Stimulated activated CD4-positive, alpha-beta T cell treated with anti-CD3 and anti-CD28 coated beads, TNF-alpha, amount 100 ng/mL, for 48 hours (primary cell): ENCODE results near the gene LMF1.

ENCODE experiments used
- DNase-seq, 3 donors: peaks; one replicate each; pipeline ENCODE4 v3.0.0-alpha.2; 2020; ENCODE audit warnings: low read depth in 3 of 3

LMF1 gene

DNA sequence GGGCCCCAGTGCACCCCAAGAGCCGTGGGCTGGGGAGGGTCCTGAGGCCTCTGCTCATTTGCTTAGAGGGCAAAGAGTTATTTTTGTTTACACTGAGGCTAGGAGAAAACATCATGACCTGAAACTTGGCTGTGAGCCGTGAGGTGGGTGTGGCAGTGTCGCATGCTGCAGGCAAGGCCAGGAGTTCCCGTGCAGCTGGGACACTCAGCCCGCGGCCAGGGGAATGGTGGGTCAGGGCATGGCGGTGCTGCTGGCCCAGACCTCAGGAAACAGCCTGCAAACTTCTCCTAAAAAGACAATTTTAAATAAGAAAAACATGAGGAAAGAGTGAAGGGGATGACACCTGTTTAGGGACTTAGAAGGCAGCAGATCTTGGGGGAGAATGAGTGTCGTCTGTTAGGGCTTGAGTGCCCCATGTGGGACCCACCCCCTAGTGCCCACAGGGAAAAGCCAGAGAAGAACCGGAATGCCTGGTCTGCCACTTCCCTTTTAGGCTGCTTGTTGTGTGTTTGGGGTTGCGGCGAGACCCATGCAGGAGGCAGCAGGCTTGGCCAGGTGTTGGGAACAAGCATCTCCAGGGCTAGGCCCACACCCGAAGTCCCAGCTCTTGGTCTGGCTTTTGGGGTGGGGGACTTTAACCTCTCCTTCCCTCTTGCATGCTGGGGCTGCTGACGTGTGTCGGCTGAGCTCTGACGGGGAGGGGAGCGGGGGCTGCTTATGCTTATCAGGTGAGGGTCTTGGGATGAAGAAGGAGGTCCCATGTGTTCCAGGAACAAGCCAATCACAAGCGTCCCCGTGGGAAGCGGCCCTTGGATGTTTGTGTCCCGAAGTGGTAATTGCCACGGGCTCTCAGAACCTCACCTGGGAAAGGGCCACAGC, 89.3 kb downstream of the LMF1 start:
- DNase-seq, result no peak

DNA sequence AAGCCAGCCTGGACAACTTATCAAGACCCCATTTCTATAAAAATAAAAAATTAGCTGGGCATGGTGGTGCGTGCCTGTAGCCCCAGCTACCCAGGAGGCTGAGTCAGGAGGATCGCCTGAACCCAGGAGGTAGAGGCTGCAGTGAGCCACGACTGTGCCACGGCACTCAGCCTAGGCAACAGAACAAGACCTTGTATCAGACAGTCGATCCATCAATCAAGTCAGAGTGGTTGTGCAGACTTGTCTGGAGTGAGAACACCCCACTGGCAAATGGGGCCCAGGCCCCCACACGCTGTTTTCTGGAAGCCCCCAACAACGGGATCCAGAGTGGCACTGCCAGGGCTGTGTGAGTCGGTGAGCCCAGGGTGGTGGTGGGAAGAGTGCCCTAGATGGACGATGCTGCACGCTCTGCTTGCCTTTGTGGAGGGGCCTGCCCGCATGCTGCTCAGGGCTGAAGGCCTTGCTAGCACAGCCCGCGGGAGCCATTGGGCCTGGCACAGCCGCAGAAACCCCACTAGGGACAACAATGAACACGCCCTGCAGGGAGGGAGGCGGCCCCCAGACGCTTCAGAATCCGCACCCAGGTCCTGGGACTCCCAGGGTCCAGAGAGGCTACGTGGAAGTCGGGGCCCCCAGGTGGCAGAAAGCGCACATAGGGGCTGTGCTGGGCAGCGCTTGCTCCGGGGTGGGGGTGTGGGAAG, 90.2 kb downstream of the LMF1 start:
- no peak for DNase-seq

DNA sequence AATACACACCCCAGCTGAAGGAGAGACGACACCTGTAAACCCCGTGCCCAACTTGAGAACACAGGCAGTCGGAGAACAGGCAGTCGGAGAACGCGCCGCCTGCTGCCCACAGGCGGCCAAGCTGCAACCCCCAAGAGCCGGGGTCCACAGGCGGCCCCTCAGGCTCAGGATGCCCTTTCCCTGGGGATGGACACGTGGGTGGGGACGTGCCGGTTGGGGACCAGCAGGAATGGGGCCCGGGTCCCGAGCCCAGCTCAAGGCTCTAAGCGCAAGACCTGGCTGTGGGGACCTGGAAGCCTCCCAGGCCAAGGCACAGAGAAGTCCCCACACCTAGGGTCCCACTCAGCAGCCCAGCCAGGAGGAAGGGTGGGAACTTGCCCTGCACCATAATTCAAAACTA, 90.8 kb downstream of the LMF1 start:
- no peak for DNase-seq

DNA sequence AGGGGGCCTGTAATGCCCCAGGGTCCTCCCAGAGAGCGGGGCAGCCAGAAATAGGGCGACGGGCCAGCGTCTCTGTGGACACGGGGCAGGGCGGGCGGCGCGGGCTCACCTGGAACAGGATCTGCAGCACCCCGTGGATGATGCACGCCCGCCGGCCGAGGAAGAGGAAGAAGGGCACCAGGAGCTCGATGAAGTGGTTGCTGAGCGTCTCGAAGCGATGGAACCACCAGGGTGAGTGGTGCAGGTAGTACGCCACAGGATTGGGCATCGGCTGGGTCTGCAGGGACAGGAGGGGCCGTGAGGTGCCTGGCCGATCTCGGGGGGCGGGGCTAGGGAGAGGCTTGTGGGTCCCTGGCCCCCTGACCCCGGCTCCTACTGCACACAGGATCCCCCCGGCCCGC, 91.3 kb downstream of the LMF1 start:
- DNase-seq, result no peak

DNA sequence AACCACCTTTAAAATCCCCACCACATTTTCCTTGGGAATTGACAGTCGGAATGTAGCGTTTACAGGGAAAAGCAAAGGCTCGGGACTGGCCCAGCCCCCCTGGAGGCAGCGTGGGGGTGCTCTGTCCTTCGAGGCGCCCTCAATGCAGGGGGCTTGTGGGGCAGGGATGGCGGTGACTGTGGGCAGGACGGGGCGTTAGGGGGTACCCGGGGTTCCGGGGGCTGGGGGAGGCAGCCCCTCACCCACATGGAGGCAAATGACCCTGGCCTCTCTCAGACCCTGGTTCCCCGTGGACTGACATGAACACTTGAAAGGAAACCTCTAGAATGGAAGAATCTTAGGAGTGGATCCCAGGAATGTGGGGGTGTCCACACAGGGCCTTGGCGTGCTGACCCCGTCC, 91.9 kb downstream of the LMF1 start:
- no peak for DNase-seq

DNA sequence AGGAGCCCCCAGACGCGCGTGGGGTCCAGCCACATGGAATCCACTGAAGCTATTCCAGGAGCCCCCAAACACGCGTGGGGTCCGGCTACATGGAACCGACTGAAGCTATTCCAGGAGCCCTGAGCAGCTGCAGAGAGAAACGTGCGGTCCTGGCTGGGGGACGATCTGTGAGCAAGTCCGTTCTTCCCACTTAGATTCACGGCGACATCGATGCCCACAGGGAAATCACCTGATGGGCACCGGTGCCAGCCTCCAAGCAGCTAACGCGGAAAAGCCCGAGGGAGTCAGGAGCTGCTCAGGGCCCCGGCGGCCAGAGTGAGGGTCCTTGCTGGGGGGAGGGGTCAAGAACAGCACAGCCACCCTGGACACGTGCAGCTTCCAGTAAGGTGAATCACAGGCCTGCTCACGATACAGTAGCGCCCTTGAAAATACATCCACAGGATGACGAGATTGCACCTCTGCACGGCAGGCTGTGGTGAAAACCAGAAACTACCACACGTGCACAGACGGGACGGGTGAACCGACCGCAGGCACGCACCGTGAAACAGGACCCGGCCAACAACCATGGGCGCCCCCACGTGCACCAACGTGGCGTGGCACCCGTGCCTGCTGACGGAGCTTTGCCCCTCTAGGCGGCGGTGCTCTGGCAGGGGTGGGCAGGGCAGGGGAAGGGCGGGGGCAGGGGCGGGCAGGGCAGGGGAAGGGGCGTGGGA, 92.6 kb downstream of the LMF1 start:
- DNase-seq, result peak in 1 of 3 donors; percentile 30

DNA sequence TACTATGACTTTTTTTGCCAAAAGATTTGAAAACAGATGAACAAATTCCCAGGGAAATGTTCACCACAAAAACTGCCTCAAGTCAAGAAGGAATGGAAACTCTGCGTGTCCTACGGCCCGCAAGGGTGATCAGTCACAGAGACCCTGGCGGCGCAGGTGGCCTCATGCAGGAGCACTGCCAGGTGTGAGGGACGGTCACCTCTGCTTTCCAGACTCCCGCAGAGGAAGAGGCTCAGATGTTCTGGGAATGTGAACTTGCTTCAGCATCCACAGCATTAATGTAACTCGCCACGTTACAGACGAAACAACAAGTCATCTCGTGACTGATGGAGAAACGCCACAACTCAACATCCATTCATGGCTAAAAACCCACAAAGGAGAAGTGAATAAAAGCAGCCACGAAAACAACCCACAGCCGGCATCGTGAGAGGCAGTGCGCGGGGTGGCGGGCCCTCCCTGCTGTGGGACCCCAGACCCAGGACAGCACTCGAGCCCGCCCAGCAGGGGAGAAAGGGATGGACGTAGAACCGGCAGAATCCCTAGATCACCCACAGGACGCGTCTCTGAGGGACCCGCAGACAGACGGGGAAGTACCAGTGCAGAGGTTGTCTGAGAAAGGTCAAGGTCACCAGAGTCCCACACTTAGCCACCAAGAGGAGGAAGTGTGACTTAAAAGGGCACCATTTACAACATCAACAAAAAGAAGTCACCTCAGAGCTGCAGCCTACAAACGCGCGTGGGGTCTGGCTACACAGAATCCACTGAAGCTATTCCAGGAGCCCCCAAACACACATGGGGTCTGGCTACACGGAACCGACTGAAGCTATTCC, 93.3 kb downstream of the LMF1 start:
- no peak for DNase-seq

DNA sequence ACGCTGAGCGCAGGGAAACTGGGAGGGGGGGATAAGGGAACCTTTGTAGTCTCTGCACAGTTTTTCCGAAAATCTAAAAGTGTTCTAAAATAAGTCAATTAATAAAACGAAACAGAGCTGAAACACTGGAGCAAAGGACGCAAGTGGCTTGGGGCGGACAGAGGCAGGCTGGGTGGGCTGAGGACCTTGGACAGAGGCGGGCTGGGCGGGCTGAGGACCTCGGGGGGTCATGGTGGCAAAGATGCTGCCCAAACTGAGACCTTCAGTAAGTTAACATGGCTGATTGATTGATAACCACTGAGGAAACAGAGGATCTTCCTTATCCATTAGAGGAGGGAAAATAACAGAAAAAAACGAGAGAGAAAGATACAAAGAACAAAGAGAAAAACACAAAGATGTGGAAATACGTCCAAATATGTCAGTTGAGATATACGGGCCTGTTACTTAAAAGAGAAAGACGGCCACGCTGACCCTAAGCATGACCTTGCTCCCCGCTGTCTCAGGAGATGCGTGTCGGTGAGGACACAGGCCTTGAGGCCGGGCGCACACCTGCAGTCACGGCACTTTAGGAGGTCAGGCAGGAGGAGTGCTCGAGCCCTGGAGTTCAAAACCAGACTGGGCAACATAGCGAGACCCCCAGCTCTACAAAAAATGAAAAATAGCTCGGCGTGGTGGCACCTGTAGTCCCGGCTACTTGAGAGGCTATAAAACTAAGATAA, 94.1 kb downstream of the LMF1 start:
- DNase-seq, result no peak

DNA sequence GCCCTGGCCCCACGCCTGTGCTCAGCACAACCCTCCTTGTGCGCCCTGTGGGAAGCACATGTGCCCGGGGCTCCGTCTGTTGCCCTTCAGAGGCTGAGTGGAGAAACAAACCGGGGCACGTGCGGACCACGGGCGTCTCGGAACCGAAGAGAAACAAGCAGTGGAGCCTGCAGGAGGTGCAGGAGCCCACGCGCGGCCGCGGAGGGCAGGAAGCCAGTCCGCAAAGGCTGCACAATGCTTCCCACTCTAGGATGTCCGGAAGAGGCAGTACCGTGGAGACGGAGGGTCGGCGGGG, 94.8 kb downstream of the LMF1 start:
- no peak for DNase-seq

DNA sequence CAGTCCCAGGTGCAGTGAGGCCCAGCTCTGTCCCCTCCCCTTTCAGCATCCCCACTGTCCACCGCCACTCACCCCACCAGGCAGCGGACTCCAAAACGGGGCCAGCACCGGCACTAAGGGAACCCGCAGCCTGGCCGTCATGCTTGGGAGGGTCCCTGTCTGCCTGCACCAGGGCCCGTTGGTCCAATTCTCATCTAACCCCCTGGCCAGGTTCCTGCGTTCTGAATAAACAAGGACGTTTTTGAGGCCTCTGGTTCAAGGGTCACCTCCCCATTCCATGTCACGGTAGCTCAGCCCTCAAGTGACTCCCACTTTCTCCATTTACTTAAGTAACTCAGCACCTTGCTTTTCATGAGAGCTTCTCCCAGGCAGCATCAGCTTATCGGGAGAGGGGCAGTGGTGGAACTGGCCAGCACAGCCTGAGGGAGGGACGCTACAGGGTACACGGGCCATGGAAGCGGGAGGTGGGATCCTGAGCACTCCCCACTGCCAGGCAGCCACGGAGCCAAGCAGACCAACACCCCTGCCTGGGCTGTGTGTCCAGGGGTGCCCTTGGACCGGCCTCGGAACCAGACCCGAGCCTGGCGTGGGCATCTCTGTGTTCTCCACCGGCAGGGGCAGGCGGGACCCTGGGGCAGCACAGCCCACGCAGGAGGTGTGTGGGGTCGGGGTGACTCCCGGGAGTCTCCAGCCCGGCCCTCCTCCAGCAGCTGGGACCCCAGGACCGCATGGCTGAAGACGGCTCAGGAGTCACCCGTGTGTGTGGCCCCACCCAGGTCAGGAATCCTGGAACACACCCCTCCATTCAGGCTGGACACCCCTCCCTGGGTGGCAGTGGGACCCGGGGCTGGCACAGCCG, 95.4 kb downstream of the LMF1 start:
- no peak for DNase-seq

DNA sequence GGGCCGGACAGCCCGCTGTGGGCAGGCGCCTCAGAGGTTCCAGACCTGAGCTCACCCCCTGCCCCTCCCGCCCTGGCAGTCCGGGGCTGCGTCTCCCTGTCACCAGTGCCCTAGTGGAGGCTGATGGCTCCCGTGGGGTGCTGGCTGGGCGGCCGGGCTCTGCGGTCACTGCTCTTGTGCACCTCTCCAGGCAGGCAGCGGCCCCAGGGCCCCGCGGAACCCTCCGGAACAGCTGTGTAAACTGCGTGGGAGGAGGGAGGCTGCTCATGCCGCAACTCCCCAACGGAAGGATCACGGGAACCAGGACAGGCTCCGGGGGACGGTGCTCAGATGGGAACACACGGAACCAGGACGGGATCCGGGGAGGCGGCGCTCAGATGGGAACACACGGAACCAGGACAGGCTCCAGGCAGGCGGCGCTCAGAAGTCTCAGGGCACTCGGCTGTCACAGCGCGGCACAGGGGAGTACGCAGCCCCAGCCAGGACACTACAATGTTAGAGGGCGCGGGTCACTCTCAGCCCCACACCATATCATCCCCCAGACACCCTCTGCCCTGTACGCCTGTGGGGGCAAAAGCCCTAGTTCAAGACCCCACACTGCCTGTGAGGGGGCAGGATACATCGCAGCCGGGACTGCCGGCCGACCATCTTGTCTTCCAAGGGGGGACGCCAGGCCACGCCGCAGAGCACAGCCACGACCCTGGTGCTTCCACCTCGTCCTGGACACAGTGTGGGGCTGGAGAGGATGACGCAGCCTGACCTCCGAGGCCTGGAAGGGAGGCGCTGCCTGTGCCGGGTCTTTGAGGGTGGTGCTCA, 96.2 kb downstream of the LMF1 start:
- no peak for DNase-seq

DNA sequence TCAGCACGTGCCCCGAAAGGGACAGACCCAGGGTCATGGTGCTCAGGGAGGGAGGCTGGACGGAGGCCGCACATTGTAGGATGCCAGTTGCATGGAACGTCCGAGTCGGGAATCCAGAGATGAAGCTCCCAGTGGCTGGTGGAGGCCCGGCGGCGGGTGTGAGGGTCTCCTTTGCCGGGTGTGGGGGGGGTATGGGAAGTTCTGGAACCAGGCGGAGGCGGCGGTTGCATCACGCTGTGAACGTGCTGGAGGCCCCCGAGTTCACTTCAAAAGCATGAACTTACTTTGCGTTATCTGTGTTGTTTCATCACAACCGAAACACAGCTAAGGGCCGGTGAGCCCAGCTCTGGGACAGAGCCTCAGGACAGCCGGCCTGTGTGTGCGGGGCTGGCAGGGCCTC, 96.9 kb downstream of the LMF1 start:
- DNase-seq, result no peak

DNA sequence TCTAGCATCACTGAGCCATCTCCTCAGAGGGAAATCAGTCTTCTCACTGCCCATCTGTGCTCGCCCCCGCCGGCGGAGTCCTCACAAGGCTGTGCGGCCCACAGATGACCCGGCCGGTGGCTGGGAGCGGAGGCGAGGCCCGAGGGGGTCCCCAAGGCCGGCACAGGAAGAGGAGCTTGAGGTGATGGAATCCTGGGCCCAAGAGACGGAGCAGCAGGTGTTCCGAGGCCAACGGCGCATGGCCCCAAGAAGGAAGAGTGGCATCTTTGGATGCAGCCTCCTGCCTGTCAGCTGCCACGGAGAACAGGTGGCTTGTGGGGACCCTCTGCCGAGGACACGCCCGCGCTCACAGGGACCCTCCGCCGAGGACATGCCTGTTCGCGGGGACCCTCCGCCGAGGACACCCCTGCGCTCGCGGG, 97.5 kb downstream of the LMF1 start:
- DNase-seq, result no peak

DNA sequence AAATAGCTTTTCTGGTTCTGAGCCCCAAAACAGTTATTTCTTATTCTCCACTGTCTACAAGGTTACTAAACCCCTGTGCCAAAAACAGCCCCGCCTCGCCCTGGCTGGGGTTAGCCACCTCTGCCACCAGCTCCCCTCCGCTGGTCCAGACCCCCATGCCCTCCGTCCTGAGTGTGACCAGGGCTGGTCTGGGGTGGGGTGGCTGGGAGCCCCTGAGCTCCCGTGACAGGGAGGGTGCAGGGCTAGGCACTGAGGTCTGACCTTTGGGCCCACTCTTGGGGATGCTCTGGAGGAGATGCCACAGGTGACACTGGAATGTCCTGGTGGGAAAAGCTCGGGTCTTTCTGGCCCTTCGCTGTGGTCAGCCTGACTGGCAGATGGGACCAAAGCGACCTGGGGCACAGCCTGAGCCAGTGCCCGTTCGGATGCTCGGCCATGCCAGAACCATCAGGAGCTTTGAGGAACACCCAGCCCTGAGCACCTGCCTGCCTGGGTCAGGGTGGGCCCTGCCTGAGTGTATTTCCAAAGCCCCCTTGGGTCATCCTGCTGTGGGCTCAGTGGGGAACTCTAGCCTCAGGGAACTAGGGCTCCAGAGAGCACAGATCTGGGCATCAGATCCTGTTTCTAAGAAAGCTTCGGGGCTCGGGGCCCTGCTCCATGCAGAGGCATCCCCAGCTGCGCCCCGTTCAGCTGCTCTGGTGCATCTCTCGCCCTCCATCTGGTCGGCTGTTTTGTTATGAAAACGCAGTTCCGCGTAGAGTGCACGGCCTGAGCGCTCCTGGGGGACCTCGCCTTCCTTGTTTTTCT, 98.1 kb downstream of the LMF1 start:
- no peak for DNase-seq

DNA sequence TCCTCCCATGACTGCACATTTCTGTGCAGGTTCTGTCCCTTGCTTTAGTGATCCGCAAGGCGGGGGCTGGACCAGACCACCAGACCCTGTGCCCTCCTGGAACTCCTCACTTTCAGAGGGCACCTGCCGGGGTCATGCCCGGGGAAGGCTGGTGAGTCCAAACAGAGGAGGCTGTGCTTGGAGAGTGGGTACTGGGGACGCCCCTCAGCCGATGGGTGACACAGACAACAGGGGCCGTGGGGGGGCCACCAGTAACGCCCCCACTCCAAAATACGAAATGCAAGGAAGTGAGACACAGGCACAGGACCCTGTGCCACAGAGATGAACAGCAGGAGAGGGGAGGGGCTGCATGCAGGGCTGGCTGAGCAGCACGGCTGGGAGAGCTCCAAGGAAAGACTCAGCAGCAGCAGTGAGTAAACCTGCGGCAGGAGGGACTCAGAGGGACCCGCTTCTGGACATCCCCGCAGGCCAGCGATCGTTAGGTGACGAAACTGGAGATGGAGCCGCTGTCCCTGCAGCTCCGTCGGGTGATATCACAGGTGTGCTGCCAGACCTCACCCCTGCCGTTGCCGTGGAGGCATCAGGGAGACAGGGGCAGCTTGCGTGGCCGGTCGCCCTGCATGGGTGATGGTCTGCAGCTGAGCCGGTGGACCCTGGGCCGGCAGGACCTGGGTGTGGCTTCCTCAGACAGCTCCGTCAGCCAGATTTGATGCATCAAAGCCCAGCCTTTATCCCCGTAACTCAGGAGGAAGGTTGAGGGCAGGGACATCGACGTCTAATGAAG, 99.0 kb downstream of the LMF1 start:
- no peak for DNase-seq

DNA sequence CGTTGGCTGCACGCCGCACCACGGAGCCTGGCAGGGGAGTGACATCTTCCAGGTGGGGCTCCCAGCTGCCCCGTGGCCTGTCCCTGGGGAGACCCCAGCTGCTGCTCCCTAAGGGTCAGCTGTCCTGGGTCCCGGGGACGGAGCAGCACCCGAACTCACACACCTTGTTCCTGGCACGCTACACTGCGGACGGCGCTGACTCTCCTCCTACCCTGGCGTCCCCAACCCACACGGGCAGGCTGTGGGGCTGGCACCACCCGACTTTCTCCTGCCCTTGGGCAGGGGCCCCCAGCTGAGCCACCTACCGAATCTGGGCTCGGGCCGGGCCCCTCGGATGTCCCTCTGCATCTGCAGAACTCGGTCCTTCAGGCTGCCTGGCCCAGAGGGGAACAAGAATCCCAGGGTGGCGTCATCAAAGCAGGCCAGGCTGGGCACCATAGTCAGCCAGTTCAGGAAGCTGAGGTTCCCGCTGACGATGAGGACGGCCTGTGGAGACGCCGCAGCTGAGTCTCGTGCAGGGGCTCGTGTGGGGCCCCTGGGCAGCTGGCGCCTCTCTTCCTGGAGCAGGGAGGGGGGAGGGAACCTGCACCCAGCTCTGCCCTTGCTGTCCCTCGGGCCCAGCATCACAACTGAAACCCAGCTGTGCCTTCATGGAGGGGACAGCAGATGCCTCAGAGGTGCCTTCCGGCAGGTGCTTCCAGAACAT, 99.8 kb downstream of the LMF1 start:
- no peak for DNase-seq
